HL-60/S4 treated with phorbol 12-myristate 13-acetate at 8.2 ng/mL for 4 days and 3 days (cell line): Measurements from ENCODE around the gene STOML1.
"Not testable (repeated sequence)": the region's sequence is repeated elsewhere in the genome, so short reads cannot be mapped to it uniquely, and the experiment has no call there.

Experiments used
- in situ Hi-C: fragments of 300-500 bp; cut with MboI; formaldehyde crosslinking; loops from 2 replicates; pipeline ENCODE4 v1.15.0; 2022; ENCODE audit warnings: low sequenced_read_pairs

Gene STOML1

GRCh38 chr15:73987681-73988444 is 4.2 kb downstream of the STOML1 start:
- in situ Hi-C loops: no loop called here

DNA sequence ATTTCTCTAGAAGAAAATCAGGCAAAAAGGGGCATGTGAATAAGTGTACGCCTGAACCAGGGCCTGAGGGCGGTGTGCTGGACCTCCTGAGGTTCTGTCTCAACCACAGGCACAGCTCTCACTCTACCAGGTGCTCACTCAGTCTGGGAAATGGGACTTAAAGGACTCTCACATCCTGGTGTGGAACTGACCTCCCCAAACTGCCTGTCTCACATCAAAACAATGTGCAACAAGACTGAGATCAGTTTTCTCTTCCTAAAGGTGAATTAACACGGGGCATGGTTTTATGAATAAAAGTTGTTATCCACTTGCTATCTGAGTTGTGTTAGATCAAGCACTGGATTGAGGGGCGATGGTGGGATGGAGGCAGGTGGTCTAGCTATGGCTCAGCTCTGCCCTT is 4.8 kb downstream of the STOML1 start:
- in situ Hi-C loops: no loop called here

- in situ Hi-C loops: no loop called here
Observed at GRCh38 chr15:73986776-73987056, 5.4 kb downstream of the STOML1 start.

GRCh38 chr15:73986055-73986775 is 5.9 kb downstream of the STOML1 start:
- in situ Hi-C loops: no loop called here

GRCh38 chr15:73985101-73985873 is 6.8 kb downstream of the STOML1 start:
- in situ Hi-C loops: no loop called here

DNA sequence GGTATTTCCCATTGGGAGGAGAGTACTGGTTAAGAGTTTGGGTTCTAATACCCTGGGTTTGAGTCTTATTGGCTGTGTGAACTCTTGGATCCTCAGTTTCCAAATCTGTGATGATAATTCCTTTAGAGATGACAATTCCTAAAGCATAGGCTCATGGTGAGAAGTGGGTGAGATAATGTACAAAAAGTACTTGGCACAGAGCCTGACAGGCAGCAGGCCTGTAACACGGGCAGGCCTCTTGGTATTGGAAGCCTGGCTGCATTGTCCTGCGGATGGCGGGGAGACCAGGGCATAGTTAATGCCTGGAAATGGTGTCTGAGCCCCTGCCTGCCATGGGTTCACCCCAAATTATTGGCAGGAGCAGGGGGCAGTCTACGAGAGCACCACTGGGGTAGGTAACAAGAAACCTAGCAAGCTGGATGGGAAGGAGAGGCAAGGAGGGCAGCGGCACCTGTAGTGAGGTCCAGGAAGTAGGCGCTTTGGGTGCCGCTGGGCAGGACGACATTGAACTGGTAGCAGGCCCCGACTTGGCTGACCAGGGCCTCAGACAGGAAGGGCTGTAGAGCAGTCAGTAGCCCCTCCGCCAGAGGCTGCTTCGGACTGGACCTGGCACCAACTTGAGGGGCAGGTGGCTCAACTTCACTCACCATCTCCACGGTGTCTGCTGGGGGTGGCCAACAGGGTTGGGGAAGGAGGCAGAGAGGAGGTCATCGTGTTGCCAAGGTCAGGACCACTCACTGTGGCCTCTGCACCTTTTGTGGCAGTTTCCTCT is 7.7 kb downstream of the STOML1 start:
- in situ Hi-C loops: no loop called here

GRCh38 chr15:73983773-73984172 is 8.3 kb downstream of the STOML1 start:
- in situ Hi-C loops: no loop called here

DNA sequence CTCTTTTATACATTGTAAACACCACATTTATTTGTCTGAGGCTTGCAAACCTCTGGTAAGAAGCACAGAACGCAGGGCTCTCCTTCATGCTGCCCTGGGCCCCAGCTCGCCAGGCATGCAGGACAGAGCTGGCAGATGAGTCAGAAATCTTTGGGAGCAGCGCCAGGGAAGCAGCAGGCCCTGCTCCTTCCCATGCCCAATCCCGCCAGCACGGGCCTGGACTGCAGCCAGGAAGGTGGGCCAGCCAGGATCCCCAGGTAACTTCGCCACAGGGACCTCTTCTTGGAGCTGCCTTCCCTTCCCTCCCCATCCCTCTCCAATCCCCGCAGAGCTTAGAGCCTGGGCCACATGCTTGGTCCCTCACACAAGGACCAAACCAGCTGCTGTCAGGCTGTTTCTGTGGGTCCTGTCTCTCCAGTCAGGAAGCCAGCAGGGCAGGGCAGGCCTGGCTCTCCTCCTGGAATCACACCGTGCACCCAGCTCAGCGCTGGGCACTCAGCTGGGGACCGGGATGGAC is 8.8 kb downstream of the STOML1 start:
- in situ Hi-C loops: no loop called here

- in situ Hi-C loops: no loop called here
Observed at GRCh38 chr15:73982222-73982962, 9.7 kb downstream of the STOML1 start.

- in situ Hi-C loops: no loop called here
Observed at GRCh38 chr15:73981761-73982221, 10.3 kb downstream of the STOML1 start.

- in situ Hi-C loops: no loop called here
Observed at GRCh38 chr15:73979636-73980035, 12.5 kb downstream of the STOML1 start.

DNA sequence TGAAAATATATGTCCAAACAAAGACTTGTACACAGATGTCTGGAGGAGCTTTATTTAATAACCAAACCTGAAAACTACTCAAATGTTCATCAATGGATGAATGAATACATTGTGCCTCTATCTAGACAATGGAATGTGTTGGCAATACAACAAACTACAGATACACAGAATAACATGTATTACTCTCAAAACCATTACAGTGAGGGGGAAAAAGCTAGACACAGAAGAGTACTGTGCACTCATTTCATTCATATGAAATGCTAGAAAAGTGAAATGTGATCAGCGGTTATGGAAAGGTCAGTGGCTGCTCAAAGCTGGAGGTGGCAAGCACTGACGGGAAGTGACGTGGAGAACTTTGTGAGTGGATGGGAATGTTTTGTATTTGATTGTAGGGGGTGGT is 13.2 kb downstream of the STOML1 start:
- in situ Hi-C loops: no loop called here

GRCh38 chr15:73975440-73976125 is 16.5 kb downstream of the STOML1 start:
- in situ Hi-C loops: not testable (repeated sequence)

DNA sequence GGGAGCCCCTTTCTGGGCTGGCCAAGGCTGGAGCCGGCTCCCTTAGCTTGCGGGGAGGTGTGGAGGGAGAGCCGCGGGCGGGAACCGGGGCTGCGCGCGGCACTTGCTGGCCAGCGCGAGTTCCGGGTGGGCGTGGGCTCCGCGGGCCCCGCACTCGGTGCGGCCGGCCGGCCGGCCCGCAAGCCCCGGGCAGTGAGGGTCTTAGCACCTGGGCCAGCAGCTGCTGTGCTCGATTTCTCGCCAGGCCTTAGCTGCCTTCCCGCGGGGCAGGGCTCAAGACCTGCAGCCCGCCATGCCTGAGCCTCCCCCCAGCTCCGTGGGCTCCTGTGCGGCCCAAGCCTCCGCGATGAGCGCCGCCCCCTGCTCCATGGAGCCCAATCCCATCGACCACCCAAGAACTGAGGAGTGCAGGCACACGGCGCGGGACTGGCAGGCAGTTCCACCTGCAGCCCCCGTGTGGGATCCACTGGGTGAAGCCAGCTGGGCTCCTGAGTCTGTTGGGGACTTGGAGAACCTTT is 18.4 kb downstream of the STOML1 start:
- in situ Hi-C loops: loop anchor here (25.0 kb wide), 1 partner anchor 339 kb away; no protein-coding TSS in a partner anchor

DNA sequence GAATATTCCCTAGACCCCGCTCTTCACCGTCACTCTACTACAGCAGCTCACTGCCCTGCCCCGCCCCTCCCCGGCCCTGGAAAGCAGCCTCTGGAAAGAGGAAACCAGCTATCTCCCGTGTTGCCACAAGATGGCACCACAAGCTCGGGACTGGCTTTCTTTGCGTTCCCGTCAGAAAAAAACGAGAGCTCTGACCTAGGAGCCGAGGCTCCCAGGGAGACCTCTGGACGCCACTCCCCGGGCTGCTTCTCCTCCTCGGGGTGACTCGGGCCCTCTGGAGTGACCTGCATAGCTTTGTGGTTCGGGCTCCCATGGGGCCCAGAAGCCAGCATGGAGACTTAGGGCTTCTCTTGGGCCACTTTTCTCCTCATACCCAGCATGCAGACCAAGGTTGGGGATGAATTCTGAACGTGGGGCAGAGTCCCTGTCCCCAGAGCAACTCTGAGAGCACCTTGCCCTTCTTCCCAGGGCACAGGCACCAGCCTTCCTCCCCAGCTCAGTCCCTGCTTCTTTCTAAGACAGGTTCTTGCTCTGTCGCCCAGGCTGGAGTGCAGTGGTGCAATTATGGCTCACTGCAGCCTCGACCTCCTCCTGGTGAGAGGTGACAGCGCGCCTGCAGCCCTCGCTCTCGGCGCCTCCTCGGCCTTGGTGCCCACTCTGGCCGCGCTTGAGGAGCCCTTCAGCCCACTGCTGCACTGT is 19.0 kb downstream of the STOML1 start:
- in situ Hi-C loops: loop anchor here (25.0 kb wide), 1 partner anchor 339 kb away; no protein-coding TSS in a partner anchor

DNA sequence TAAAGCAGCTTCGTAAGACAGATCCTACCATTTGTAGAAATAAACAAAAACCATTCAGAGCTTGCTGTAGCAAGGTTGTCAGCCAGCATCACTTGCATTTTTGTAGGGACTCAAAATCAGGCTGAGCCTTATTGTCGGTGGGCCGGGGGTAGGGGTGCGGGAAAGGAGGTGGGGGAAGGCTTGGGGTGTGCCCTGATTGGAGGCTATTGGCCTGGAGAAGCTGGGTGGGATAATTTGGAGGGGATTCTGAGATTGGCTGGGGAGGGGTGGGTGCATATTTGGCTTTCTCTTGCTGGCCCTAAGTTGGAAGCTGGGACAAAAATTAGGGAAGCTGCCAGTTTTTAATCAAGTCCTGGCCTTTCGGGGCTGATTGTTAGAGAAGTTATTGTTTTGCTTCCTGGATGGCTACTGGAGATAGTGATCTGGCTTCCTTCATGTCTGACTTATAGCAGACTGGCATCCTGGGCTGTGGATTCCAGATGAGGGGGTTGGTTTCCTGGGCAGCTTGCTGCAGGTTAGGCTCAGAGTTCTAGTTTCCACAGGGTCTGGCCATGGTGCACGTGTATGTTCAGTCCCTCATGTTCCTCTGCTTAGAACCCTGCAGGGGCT is 22.8 kb downstream of the STOML1 start:
- in situ Hi-C loops: loop anchor here (25.0 kb wide), 1 partner anchor 343 kb away; no protein-coding TSS in a partner anchor

- in situ Hi-C loops: loop anchor here (25.0 kb wide), 1 partner anchor 344 kb away; no protein-coding TSS in a partner anchor
Observed at GRCh38 chr15:73968461-73968860, 23.6 kb downstream of the STOML1 start.

GRCh38 chr15:73965758-73966113 is 26.4 kb downstream of the STOML1 start:
- in situ Hi-C loops: loop anchor here (25.0 kb wide), 1 partner anchor 347 kb away; no protein-coding TSS in a partner anchor
